HG02798 (cell line): ENCODE results near the gene BACH2.
"Not testable (repeated sequence)": the region's sequence is repeated elsewhere in the genome, so short reads cannot be mapped to it uniquely, and the experiment has no call there.

Experiments
- ATAC-seq: cut with Tn5 transposase; IDR thresholded peaks from one replicate; pipeline ENCODE4 v1.9.1; 2021; ENCODE audit warnings: mild to moderate bottlenecking; ENCODE audit not compliant: unreplicated experiment, poor library complexity

BACH2 gene

DNA sequence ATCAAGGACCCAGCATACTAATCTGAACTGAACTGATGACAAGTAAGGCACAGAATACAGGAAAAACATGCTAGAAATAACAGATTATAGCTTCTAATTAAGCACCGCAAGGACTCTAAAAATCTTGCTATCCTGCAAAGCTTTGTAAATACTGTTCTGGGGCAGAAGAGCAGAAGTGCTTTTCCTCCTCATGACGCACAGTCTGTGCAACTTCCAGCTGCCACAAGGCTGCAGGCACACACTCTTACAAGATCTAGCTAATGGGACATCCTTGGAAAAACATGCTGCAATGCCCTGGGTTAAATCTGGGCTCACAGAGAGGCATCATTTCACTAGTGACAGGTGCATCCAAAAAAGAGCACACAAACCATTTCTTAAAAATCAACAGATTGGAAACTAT lies 213.8 kb downstream of the BACH2 start:
- ATAC-seq = no peak

DNA sequence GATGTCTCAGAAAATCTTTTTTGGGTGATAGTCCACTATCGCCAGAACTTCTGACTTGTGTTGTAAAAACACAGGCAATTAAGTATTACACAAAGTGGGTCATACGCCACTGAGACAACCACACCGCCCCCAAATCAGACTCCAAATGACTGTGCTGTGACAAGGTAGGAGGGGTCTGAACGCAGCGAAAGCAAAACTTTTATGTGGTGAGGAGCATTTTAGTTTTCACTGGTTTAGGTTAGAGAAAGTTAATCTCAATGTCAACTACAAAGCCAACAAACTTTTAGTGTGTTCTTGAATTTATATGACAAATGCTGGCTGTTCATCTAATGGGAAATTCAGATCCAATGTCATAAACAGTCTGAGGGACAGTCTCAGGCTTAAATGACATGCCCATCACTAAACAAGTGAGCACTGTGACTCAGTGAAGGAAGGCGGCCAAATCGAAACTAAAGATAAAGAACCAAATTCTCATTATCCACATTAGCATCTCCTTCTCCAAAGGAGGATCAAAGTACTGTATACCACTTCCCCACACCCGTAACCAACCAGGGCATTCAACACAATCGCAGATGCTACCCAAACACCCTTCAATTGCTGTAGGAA lies 215.7 kb downstream of the BACH2 start:
- peak; percentile 83 for ATAC-seq

DNA sequence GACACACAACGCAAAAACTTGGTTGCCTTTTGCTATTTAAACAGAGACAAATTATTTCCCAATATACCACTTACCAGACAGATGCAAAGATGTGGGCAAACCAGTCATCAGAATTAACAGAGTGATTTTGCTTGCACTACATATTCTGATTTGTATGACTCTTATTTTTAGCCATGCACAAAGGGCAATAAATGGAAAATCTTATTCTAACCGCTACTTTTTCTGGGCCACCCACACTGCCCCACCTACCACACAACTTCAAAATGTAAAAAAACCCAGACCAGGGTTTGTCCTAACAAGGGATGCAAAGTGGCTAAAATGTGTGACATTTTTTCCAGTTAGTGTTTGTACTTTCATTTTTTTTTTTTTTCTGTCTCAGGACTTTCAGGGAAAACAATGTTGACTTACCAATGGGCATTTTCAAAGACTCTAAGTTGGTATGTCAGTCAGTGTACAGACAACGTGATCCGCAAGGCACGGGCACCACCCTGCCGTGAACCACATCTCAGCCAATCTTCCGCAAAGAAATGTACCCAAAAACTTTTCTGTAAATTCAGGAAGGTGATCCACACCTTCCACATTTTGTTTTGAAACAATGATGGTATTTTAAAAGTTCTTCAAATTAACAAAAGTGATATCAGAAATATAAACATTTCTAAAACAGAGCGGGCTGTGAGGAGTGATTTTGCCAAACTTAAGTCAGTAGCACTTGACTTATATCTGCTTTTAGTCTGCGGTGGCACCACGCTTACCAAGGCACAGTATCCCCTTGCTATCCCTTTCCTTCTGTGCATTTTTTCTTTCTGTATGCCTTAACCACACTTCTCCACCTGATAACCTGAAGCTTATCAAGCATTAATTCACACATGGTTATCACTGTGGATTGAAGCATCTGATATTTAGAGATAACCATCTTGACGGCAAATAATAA lies 216.8 kb downstream of the BACH2 start:
- no peak for ATAC-seq

DNA sequence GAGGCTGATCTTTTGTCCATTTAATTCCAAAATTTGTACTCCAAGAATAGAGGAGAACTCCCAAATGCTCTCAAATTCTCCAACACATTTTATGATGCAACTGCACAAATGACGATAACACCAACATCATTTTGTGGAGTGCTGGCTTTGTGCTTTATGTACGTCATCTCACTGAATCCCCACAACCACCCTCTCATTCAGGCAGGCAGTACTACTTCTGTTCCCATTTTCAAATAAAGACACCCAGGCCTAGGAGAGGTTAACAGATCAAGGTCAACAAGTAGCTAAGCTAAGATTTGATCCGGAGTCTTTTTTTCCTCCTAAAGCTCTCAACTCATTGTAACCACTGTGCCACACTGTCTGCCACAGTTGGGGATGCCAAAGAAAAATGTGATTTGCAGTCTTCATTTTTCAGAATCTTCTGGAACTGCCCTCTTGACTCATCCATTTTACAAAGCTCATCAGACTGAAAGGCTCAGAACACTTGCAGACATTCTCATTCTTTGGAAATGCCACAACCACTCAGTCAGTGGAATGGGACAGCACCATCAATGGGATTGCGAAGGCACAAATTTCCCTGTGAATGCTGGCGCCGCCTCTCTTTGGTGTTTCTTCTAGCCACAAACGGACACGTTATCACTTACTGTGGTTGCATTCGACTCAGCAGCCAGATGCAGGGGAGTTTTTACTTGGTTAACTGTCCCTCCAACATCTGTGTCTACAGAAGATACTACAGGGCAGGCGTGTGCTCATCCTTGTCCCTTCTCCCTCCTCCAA lies 217.9 kb downstream of the BACH2 start:
- ATAC-seq = no peak

DNA sequence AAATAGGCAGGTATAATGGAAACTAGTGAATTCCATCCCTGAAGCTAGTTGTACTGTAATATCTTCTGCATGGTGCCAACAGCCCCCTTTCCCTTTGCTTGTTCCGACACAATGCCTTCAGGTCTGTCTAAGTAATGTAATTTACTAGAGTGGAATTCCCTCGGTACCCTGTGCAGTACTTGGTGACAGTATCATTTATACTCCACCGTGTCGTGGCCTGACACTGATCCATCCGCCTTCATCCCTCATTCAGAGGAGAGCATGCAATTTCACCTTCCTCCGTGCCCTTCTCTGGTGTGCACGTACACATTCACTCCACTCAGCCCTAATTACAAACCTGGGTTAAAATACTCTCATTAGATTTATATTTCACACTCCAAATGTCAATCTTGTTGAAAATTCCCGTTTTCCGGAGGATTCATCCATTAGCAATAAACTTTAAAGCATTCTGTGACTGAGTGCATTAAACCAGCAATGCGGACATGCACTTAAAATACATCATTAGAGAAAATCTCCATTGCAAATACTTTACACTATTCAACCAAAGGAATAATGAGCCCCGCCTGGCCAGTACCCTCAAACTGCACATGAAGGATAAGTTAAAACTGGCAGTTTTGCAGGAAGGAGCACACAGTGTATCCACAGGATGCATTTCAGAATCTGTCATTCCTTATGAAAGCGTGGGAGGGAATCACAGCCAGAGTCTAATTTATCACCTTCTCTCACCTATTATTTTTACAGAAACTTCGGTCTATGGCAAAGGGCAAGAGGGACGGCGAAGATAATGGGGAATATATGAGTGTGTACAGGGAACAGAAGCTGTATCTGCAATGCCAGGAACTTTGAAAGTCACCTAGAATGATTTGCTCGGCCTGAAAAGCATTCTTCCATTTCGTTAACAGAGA lies 219.9 kb downstream of the BACH2 start:
- ATAC-seq = no peak

DNA sequence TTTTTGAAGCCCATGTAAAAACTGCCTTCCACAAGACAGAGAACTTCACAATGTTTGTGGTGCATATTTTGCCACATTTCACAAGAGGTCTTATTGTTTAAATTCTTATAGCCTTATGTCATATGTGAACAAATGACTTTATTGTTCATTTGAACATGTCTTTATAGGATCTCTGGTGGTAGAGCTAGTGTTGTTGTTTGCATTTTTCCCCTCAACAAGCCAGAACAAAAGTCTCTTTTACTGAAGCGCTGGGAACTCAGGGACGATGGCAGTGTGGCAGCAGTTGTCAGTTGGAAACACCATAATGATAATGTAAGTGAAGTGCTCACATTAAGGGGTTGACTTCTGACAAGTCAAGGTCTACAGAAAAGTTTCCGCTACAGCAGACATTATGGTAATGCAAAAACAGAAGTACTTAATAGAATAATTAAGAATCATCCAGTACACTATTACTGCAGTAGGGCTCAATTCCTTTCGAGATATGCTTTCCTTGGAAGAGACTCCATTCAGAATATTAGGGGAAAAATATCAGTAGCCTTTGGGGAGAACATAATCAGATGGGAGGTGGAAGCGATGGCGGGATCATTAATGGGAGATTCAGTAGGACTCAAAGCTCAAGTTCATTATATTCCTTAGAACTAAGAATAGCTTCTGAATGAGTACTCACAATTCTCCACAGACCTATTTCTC lies 222.3 kb downstream of the BACH2 start:
- no peak for ATAC-seq

DNA sequence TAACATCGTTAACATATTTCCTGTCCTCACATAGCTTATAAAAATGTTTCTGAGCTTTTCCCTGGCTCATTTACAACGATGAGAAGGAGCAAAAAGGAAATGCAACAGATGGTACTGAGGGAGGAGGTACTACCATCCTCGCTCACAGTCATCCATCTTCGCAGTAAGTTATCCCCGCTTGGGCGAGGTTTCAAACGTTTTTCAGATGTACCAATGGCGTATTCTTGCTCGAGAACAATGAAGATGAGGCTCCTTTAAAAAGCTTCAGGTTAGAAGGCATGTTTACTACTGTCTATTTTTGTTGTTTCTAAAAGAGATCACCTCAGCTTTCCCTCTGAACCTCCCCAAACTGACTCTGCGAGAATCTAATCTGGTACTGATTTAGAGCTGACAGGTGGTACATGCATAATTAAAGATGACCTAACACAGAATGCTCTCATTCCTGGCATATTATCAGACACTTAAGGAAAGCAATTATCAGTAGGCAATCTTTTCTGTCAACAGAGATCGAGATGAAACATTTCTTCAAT lies 223.6 kb downstream of the BACH2 start:
- no peak for ATAC-seq

DNA sequence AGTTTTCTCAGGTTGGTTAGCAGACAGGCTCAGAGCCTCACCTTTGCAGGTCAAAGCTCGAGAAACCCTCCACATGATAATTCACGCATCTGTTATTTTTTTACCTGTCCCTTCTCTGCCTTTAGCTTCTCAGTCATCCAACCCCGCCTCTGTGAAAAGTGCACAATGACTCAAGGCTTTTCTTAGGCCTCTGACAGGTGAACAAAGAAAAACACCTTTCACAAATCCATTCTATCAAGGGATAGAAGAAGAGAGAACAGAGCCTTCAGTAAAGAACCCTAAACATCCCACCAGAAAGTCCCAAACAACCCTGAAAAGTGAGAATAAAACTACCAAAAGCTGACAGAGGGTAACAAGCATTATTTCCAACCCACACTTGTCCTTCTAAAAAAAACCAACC lies 224.1 kb downstream of the BACH2 start:
- no peak for ATAC-seq

DNA sequence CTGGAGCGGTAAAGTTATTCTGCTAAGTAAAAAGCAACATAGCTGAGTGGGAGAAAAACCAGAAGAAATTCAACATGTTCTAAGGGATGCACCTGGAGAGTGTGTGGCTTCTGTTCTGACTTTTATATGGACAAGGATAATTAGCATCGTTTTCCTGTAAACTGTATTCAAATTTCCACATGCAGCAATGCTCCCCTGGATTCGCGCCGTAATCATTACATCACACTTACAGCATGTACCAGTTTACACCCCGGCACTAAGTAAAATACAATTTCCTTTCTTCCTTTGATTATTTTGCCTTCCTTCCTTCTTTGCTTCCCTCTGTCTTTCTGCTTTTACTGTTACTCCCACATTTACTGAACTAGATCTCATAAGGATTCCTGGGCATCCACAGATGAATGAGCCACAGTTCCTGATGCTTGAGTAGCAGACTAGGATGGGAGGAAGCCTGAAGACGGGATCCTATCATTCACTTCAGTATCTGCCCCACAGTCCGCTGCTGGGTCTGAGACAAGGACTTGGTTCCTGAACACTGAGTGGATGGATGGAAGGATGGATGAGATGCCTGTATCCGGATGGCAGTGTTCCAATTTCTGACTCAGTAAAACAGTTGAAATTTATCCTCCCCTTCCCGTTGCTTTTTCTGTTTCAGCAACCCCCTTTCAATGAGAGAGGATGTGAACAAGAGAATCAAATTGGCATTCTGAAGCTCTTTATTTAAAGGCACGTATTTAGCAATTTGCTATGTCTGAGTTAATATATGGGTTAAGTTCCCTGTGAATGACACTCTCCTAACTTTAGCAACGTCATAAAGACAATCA lies 227.7 kb downstream of the BACH2 start:
- ATAC-seq = no peak

DNA sequence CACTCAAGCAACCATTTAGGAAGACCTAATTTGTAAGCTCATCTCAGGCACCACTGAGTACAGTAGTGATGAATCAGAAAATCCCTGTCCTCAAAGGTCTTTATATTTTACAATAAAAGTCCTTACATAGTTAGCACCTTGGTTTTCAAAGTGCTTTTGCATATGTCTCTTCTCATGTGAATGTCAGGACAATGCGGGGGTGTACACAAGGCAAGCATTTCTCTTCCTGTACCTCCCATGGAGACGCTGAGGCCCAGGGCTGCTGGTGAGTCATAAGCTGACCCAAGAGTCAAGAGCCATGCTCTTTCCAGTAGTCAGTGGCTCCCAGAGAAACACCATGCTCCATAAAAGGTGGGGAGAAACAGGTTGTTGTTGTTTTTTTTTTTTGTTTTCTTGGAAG lies 228.4 kb downstream of the BACH2 start:
- ATAC-seq = no peak

DNA sequence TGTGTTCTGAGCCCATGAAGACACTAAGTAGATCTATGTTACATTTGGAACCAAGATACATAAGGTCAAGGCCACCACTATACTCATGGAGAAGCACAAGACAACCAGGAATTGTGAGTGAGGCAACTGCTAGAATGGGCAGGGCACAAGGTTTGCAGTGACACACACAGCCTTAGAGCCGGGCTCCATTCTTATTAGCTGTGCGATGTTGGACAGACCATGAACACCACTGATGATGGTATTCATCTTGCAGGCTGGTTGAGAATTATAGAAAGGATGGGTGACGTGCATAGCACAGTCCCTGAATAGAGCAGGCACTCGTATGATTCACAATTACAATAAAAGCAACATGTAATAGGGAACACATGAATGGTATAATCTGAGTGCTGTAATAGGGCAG lies 229.9 kb downstream of the BACH2 start:
- ATAC-seq = no peak

DNA sequence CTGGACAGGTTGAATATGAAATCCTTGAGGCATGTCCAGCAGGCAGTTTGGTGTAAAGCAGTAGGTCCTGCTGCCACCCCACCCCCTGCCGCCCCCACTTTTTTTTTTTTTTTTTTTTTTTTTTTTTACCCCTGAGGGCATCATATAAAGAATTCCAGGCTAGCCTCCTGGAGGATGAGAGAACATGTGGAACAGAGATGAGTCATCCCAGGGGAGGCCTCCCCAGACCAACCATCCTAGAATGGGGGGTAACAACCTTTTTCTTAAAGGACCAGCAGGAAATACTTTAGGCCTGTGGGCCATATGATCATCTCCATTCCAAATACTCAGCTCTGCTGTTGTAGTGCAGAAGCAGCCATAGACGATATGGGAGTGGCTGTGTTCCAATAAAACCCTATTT lies 231.5 kb downstream of the BACH2 start:
- ATAC-seq = no peak

DNA sequence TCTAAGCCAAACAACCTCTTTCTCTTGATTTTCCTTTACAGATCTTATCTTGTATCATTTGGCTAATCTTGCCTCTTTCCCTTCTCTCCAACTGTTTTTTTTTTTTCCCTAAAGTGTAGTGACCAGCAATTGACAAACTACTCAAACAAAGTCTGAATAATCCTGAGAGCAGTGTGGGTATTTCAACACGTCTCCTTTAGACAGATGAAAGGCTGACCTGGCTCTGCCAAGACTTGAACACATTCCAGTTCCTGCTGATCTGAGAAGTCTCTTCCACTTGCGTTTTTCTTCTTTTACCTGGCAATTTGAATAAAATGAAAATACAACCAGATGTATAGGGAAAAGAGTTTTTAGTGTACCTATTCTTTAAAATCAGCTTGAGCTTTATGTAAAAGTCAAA lies 234.0 kb downstream of the BACH2 start:
- no peak for ATAC-seq

DNA sequence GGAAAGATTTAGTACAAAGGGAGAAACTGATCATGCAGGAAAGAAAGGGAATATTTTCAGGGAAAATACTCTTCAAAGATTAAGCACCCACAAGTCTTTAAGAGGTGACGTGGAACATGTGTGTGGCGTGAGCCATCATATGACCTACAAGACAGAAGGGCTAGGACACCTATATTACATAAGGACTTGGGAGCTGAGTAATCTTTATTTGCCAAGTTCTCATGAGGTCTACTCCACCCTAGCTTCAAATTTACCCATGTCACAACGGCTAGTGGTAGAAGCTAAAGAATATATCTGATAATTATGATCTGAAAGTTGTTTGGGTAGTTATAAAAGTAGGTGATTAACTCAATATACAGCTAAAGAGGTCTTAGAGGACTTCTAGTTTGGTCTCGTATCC lies 234.6 kb downstream of the BACH2 start:
- no peak for ATAC-seq

DNA sequence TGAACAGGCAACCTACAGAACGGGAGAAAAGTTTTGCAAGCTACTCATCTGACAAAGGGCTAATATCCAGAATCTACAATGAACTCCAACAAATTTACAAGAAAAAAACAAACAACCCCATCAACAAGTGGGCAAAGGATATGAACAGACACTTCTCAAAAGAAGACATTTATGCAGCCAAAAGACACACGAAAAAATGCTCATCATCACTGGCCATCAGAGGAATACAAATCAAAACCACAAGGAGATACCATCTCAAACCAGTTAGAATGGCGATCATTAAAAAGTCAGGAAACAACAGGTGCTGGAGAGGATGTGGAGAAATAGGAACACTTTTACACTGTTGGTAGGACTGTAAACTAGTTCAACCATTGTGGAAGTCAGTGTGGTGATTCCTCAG lies 237.5 kb downstream of the BACH2 start:
- not testable (repeated sequence) for ATAC-seq

DNA sequence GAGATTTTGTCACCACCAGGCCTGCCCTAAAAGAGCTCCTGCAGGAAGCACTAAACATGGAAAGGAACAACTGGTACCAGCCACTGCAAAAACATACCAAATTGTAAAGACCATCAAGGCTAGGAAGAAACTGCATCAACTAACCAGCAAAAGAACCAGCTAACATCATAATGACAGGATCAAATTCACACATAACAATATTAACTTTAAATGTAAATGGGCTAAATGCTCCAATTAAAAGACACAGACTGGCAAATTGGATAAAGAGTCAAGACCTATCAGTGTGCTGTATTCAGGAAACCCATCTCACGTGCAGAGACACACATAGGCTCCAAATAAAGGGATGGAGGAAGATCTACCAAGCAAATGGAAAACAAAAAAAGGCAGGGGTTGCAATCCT lies 240.7 kb downstream of the BACH2 start:
- ATAC-seq = not testable (repeated sequence)

DNA sequence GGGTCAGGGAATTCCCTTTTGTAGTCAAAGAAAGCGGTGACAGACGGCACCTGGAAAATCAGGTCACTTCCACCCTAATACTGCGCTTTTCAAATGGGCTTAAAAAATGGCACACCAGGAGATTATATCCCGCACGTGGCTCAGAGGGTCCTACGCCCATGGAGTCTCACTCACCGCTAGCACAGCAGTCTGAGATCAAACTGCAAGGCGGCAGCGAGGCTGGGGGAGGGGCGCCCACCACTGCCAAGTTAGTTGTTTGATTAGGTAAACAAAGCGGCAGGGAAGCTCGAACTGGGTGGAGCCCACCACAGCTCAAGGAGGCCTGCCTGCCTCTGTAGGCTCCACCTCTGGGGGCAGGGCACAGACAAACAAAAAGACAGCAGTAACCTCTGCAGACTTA lies 242.4 kb downstream of the BACH2 start:
- not testable (repeated sequence) for ATAC-seq

DNA sequence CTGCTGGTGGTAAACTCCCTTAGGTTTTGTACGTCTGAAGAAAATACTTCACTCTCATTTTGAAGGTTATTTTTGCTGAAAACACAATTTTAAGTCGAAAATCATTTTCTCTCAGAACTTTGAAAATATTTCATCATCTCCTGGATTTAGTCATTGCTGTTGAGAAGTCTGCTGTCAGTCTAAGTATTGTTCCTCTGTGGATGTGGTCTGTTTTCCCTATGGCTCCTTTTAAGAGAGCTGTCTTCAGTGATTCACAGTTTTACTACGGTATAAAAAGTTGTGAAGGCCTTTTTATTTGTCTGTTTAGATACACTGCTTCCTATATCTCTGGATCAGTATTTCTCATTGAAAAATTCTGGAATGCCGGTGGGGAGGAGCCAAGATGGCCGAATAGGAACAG lies 243.0 kb downstream of the BACH2 start:
- ATAC-seq = no peak
